Lower leg skin (tissue), 4 donors: Measurements from ENCODE around the gene XRCC4. TPM values are rescaled to one million over a fixed set of nuclear protein-coding genes. Genes with fewer than 3 reads are reported as not detected.

ENCODE experiments used
- DNase-seq, 2 donors: peaks; one replicate each; pipeline ENCODE4 v3.0.0-alpha.2; 2019; ENCODE audit warnings: low spot score in 2 of 2
- H3K4me3 ChIP-seq: fragments of 200-600 bp; sonication (generic); 2 replicates; pipeline ENCODE4 v1.5.1; 2017; ENCODE audit warnings: mild to moderate bottlenecking, low read depth; ENCODE audit not compliant: poor library complexity, severe bottlenecking
- CTCF ChIP-seq, 3 donors: fragments of 450-650 bp; IDR thresholded peaks; one replicate each; pipeline ENCODE4 v1.5.1; 2016; ENCODE audit warnings: antibody characterized with exemption in 3 of 3, mild to moderate bottlenecking in 3 of 3, moderate library complexity in 2 of 3
- POLR2A ChIP-seq, 2 donors: fragments of 450-650 bp; IDR thresholded peaks; one replicate each; pipeline ENCODE4 v1.6.1; 2016 to 2017; ENCODE audit warnings: antibody characterized with exemption in 2 of 2, mild to moderate bottlenecking in 1 of 2, moderate library complexity in 1 of 2
- WGBS, 2 donors: methylation state at CpG; one replicate each; pipeline ENCODE4 v1.1.5; 2018; 5-methylcytosine and 5-hydroxymethylcytosine counted together
- intact Hi-C: fragments of 100-400 bp; cut with DNase I; formaldehyde crosslinking; loops from one replicate; pipeline ENCODE4 v1.15.0; 2023; ENCODE audit warnings: low total_unique reads
- total RNA-seq, 4 donors: library from RNA; depleted of rRNA; stranded (reverse); fragments of >200 nt; gene quantifications; one replicate each; pipeline ENCODE4 v1.1.0, GENCODE V29; 2016

Gene XRCC4
- total RNA-seq, 4 donors from 2014 or later = 2.0 to 7.0 (median 4.2) TPM

- H3K4me3 ChIP-seq = no peak overlapping the region
- TF ChIP-seq POLR2A (IDR thresholded peaks at IDR 0.05) (no peak), CTCF (IDR thresholded peaks at IDR 0.05) (no peak)
- peak in 1 of 2 donors; percentile 26 for DNase-seq
- 67% methylated on average over 5 of the region's 5 CpGs for WGBS, 2 donors
- intact Hi-C loops = no loop called here
Measured at GRCh38 chr5:83368319-83368718, 291.0 kb downstream of the XRCC4 start.

- no peak overlapping the region for H3K4me3 ChIP-seq
- 65 to 66% methylated on average over 3 of the region's 3 CpGs for WGBS, 2 donors
- intact Hi-C loops = no loop called here
- TF ChIP-seq POLR2A (IDR thresholded peaks at IDR 0.05) = no peak
- TF ChIP-seq CTCF (IDR thresholded peaks at IDR 0.05) = no peak
- no peak for DNase-seq
Measured at GRCh38 chr5:83368835-83369234, 291.5 kb downstream of the XRCC4 start.

DNA sequence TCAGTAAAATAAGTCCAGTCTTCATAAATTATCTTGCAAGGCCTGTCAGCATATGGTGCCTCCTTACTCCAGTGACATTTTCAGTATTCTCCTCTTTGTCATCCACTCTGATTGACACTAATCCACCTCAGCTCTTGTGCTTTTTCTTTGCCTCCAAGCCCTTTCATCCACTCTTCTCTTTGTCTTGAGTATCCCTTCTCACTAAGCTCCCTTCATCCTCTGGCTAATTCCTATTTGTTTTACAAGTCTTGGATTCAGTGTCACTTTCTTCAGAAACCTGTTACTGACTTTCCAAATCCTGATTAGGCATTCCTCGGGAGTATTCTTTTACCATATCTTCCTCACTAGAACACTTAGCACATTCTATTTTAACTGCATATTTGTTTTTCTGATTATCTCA is 293.6 kb downstream of the XRCC4 start:
- intact Hi-C loops = no loop called here
- no peak for DNase-seq
- 84 to 88% methylated on average over 1 of the region's 1 CpG for WGBS, 2 donors
- no peak for TF ChIP-seq POLR2A (IDR thresholded peaks at IDR 0.05)
- TF ChIP-seq CTCF (IDR thresholded peaks at IDR 0.05) = no peak
- no peak overlapping the region for H3K4me3 ChIP-seq

DNA sequence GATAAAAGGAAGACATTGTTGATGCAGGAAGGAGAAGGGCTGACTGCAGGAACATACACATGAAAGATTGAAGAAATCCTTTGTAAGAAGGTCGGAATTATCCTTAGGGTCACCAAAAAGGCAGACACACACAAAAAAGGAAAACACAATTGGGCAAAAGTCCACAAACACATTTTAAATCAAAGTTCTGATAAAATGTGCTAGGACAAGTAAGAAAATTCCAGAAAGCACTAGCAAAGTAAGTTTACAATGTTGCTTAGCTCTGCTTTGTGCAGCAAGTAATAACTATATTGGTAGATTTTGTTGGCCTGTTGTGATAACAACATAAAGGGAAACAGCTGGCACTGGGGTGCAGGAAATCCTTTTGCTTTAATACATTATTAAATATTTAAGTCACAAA is 294.4 kb downstream of the XRCC4 start:
- 90 to 93% methylated on average over 1 of the region's 1 CpG for WGBS, 2 donors
- intact Hi-C loops = no loop called here
- no peak for DNase-seq
- TF ChIP-seq POLR2A (IDR thresholded peaks at IDR 0.05) (no peak), CTCF (IDR thresholded peaks at IDR 0.05) (no peak)
- H3K4me3 ChIP-seq = no peak overlapping the region

DNA sequence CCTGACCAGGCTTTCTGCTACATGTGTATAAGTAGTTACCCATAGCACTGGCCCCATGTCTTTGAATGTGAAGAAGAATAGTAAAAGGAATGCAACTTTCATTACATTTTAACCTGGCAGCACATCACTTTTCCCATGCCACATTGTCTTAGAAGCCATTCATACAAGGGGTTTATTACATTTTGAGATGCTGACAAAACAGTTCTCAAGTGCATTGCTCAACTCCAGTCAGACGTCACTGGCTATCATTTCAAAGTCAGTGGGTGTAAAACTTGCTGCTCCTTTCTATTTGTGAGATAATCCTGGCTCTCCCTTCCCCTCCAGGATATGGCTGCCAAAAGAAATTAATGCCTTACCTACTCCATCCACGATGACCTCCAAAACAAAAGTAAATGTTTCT is 297.2 kb downstream of the XRCC4 start:
- no peak overlapping the region for H3K4me3 ChIP-seq
- DNase-seq = peak; percentile 47 to 84
- TF ChIP-seq CTCF (IDR thresholded peaks at IDR 0.05) (no peak), POLR2A (IDR thresholded peaks at IDR 0.05) (no peak)
- 42 to 46% methylated on average over 2 of the region's 2 CpGs for WGBS, 2 donors
- intact Hi-C loops = no loop called here

GRCh38 chr5:83375049-83375745 is 297.9 kb downstream of the XRCC4 start:
- TF ChIP-seq CTCF (IDR thresholded peaks at IDR 0.05) (no peak), POLR2A (IDR thresholded peaks at IDR 0.05) (no peak)
- DNase-seq = no peak
- intact Hi-C loops = no loop called here
- H3K4me3 ChIP-seq = no peak overlapping the region
- 68 to 79% methylated on average over 3 of the region's 3 CpGs for WGBS, 2 donors
